ENCODE results near the gene KCNQ1OT1.

KCNQ1OT1 gene

GRCh38 chr11:2574553-2575535 is 125.0 kb downstream of the KCNQ1OT1 start:
- no peak overlapping the region for H3K27ac ChIP-seq (ENCODE audit: extremely low read depth, low read depth, low read length)
- H3K9me3 ChIP-seq (ENCODE audit: control insufficient read depth, insufficient read depth, low read depth, low read length), result no peaks in the 10 kb centered on the region
- ChIA-PET POLR2A (no interaction called here), CTCF (no interaction called here)
- H3K4me1 ChIP-seq (ENCODE audit: control insufficient read depth, insufficient read depth, low read length), result no peaks in the 10 kb centered on the region
- H3K4me3 ChIP-seq (ENCODE audit: low read depth, low read length), result no peak overlapping the region
- TF ChIP-seq GLIS1 (tag by site-specific recombination; IDR thresholded peaks at IDR 0.05) (0 out of 2 replicates have a peak, but pooled peaks have one; percentile 6), EGR2 (tag by site-specific recombination; IDR thresholded peaks at IDR 0.05; ENCODE audit: low read depth) (peak; percentile 55; the same call in 1 of the 2 replicates), ZNF707 (tag by site-specific recombination; IDR thresholded peaks at IDR 0.05) (no peak), ZFHX2 (tag by site-specific recombination; conservative IDR thresholded peaks at IDR 0.05) (peak; percentile 79), ZIC2 (tag by site-specific recombination; IDR thresholded peaks at IDR 0.05) (peak; percentile 64), ZNF580 (tag by site-specific recombination; IDR thresholded peaks at IDR 0.05) (no peak)
- H3K36me3 ChIP-seq (ENCODE audit: control insufficient read depth in 2 of 2, insufficient read depth in 1 of 2, low read length in 2 of 2), result no peaks in the 10 kb centered on the region

GRCh38 chr11:2574043-2574552 is 125.7 kb downstream of the KCNQ1OT1 start:
- H3K4me1 ChIP-seq (ENCODE audit: control insufficient read depth, insufficient read depth, low read length), result no peaks in the 10 kb centered on the region
- H3K36me3 ChIP-seq (ENCODE audit: control insufficient read depth in 2 of 2, insufficient read depth in 1 of 2, low read length in 2 of 2), result no peaks in the 10 kb centered on the region
- H3K27ac ChIP-seq (ENCODE audit: extremely low read depth, low read depth, low read length), result no peak overlapping the region
- H3K4me3 ChIP-seq (ENCODE audit: low read depth, low read length), result no peak overlapping the region
- no peaks in the 10 kb centered on the region for H3K9me3 ChIP-seq (ENCODE audit: control insufficient read depth, insufficient read depth, low read depth, low read length)
- TF ChIP-seq ZNF549 (tag by site-specific recombination; IDR thresholded peaks at IDR 0.05), result no peak
- POLR2A ChIA-PET, result no interaction called here
- CTCF ChIA-PET, result no interaction called here

- Histone ChIP-seq H3K27ac (ENCODE audit: extremely low read depth, low read depth, low read length) (no peak overlapping the region), H3K36me3 (ENCODE audit: control insufficient read depth in 2 of 2, insufficient read depth in 1 of 2, low read length in 2 of 2) (no peaks in the 10 kb centered on the region), H3K9me3 (ENCODE audit: control insufficient read depth, insufficient read depth, low read depth, low read length) (no peaks in the 10 kb centered on the region), H3K4me3 (ENCODE audit: low read depth, low read length) (no peak overlapping the region), H3K4me1 (ENCODE audit: control insufficient read depth, insufficient read depth, low read length) (no peaks in the 10 kb centered on the region)
- TF ChIP-seq ZNF639 (tag by site-specific recombination; IDR thresholded peaks at IDR 0.05) (no peak), ZNF707 (tag by site-specific recombination; IDR thresholded peaks at IDR 0.05) (no peak), ZNF501 (tag by site-specific recombination; IDR thresholded peaks at IDR 0.05) (no peak), KLF7 (tag by site-specific recombination; IDR thresholded peaks at IDR 0.05; ENCODE audit: borderline replicate concordance) (no peak), ATF2 (tag by site-specific recombination; IDR thresholded peaks at IDR 0.05; ENCODE audit: low read depth) (no peak), KLF1 (tag by site-specific recombination; IDR thresholded peaks at IDR 0.05) (no peak), ZNF221 (tag by site-specific recombination; IDR thresholded peaks at IDR 0.05; ENCODE audit: borderline replicate concordance) (no peak), ZNF518A (tag by site-specific recombination; conservative IDR thresholded peaks at IDR 0.05; ENCODE audit: low read depth) (no peak), ZNF843 (tag by site-specific recombination; IDR thresholded peaks at IDR 0.05) (no peak), SETDB1 (IDR thresholded peaks at IDR 0.05; ENCODE audit: insufficient read length, low read length) (no peak)
- POLR2A ChIA-PET, result no interaction called here
- CTCF ChIA-PET, result no interaction called here
Measured at GRCh38 chr11:2573240-2574042, 126.4 kb downstream of the KCNQ1OT1 start.

All from HEK293 (cell line).